Nephron progenitor cell (in vitro differentiated cells): Measurements from ENCODE around the gene RHEB.
A peak's percentile ranks its signal among the peaks of the same experiment; 100 is the strongest.

Experiments
- DNase-seq: peaks from one replicate; pipeline ENCODE4 v3.0.0; 2021
- H3K27ac Mint-ChIP-seq: 2 replicates; pipeline ENCODE4 v1.8.0; 2021; ENCODE audit warnings: mild to moderate bottlenecking, moderate library complexity, mixed read lengths
- H3K27me3 Mint-ChIP-seq: 2 replicates; pipeline ENCODE4 v1.8.0; 2021; ENCODE audit warnings: mild to moderate bottlenecking, low read depth, mixed read lengths; ENCODE audit not compliant: poor library complexity
- H3K36me3 Mint-ChIP-seq: 2 replicates; pipeline ENCODE4 v1.8.0; 2021; ENCODE audit warnings: low read depth, mixed read lengths
- H3K4me1 Mint-ChIP-seq: 2 replicates; pipeline ENCODE4 v1.8.0; 2021; ENCODE audit warnings: mixed read lengths
- H3K4me3 Mint-ChIP-seq: 2 replicates; pipeline ENCODE4 v1.8.0; 2021; ENCODE audit warnings: mild to moderate bottlenecking, moderate library complexity, mixed read lengths
- H3K9me3 Mint-ChIP-seq: 2 replicates; pipeline ENCODE4 v1.8.0; 2021; ENCODE audit warnings: mild to moderate bottlenecking, moderate library complexity, mixed read lengths
- TF ChIP-seq, protein P1 (sequence below): fragments of 200-600 bp; sonication (generic); IDR thresholded peaks from 2 replicates; pipeline ENCODE4 v1.5.0; 2021; ENCODE audit warnings: antibody characterized with exemption

The RHEB gene

DNA sequence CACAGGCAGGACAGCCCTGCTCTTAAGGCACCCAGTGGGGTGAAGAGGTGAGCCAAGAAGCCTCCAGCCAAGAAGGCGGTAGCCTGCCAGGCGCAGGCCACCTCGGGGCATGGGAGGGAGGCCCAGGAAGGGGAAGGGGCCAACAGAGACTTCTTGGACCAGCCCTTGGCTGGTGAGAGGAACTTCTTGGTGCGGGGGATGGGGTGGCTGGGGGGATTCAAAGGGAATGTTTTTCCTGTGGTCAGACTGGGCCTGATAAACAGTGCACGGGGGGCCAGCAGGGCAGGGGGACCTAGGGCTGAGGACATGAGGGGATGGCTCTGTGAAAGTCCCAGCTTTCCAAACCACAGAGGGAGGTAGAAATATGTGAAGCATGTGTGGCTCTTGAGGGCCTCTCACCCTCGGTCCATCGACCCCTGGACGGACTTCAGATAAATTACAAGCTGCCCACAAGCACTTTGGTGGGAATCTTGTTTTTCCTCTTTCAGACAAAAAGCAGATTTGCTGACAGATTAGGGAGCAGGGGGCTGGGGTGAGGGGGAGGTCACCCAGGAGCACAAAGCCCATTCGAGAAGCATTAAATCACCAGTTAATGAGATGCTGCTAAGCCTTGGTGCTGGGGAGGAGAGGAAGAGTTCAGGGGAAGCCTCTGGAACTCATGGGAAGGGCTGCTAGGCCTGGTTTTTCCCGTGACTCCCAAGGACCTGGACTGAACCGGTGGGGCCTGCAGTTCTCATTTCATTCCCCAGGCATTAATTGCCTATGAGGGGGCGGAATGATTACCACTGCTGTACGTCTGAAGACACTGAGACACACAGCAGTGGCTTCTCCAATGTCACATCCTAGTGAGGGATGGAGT lies 91.1 kb downstream of the RHEB start:
- Mint-ChIP-seq H3K9me3 (peaks cover 10% of the 10 kb centered on the region), H3K4me1 (peaks cover 50% of the 10 kb centered on the region), H3K36me3 (no peaks in the 10 kb centered on the region), H3K4me3 (peak overlapping the region; percentile 74), H3K27ac (peak overlapping the region; percentile 100), H3K27me3 (peaks cover 17% of the 10 kb centered on the region)
- TF ChIP-seq, protein P1, sequence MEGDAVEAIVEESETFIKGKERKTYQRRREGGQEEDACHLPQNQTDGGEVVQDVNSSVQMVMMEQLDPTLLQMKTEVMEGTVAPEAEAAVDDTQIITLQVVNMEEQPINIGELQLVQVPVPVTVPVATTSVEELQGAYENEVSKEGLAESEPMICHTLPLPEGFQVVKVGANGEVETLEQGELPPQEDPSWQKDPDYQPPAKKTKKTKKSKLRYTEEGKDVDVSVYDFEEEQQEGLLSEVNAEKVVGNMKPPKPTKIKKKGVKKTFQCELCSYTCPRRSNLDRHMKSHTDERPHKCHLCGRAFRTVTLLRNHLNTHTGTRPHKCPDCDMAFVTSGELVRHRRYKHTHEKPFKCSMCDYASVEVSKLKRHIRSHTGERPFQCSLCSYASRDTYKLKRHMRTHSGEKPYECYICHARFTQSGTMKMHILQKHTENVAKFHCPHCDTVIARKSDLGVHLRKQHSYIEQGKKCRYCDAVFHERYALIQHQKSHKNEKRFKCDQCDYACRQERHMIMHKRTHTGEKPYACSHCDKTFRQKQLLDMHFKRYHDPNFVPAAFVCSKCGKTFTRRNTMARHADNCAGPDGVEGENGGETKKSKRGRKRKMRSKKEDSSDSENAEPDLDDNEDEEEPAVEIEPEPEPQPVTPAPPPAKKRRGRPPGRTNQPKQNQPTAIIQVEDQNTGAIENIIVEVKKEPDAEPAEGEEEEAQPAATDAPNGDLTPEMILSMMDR = no peak
- DNase-seq = peak; percentile 74

- Mint-ChIP-seq H3K4me1 (peaks cover 50% of the 10 kb centered on the region), H3K27me3 (peaks cover 17% of the 10 kb centered on the region), H3K4me3 (peak overlapping the region; percentile 74), H3K36me3 (peaks cover 4% of the 10 kb centered on the region), H3K9me3 (peaks cover 18% of the 10 kb centered on the region), H3K27ac (peak overlapping the region; percentile 100)
- DNase-seq = no peak
- TF ChIP-seq, protein P1 = no peak
Observed at GRCh38 chr7:151427705-151428377, 91.9 kb downstream of the RHEB start.

DNA sequence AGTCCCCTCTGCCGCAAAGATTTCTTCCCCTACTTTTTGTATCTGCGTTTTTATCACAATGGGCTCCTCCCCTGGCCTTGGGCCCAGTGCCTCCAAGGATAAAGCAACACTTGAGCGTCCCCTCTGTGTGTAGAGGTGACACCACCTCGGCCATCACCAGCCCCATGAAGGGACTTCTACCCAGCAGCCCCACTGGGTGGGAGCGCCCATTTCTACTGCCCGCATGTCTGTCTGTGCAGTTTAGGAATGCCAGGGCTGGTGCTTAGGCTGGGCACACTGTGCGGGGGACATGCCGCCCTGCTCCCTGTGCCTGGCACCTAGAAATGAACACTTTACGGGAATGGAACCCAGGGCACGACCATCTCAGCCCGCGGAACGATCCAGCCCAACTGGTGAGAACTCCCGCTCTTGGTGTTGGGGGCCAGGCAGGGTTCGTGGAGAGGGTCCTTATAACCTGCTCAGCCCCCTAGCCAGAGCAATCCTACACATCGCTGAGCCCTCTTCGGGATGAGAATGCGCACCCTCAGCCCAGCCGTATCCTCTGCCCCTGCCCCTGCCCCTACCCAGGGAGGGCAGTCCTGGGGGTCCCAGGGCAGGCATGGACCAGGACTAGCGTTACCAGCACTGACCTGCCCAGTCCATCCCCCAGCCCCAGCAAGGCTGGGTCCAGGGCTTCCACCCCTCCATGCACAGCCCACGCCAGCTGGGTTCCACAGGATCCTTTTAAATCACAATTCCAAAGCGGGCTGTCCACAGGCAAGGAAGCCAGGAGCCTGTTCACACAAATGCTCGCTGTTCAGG lies 92.6 kb downstream of the RHEB start:
- no peak overlapping the region for H3K4me3 Mint-ChIP-seq

GRCh38 chr7:151426441-151426903 lies 93.2 kb downstream of the RHEB start:
- H3K27ac Mint-ChIP-seq = no peak overlapping the region
- peaks cover 17% of the 10 kb centered on the region for H3K27me3 Mint-ChIP-seq
- no peak for DNase-seq
- peaks cover 50% of the 10 kb centered on the region for H3K4me1 Mint-ChIP-seq
- no peak overlapping the region for H3K4me3 Mint-ChIP-seq
- peaks cover 17% of the 10 kb centered on the region for H3K36me3 Mint-ChIP-seq
- TF ChIP-seq, protein P1 = no peak
- peaks cover 32% of the 10 kb centered on the region for H3K9me3 Mint-ChIP-seq

More for the DNA sequence above, 92.6 kb downstream of the RHEB start:
- DNase-seq = no peak
- peaks cover 12% of the 10 kb centered on the region for H3K36me3 Mint-ChIP-seq
- H3K4me1 Mint-ChIP-seq = peaks cover 50% of the 10 kb centered on the region
- TF ChIP-seq, protein P1 = no peak
- peaks cover 25% of the 10 kb centered on the region for H3K9me3 Mint-ChIP-seq
- H3K27me3 Mint-ChIP-seq = peaks cover 17% of the 10 kb centered on the region
- H3K27ac Mint-ChIP-seq = peak overlapping the region; percentile 100

GRCh38 chr7:151425670-151426440 lies 93.8 kb downstream of the RHEB start:
- H3K36me3 Mint-ChIP-seq = peaks cover 18% of the 10 kb centered on the region
- H3K27ac Mint-ChIP-seq = peak overlapping the region; percentile 81
- DNase-seq = no peak
- peaks cover 17% of the 10 kb centered on the region for H3K27me3 Mint-ChIP-seq
- TF ChIP-seq, protein P1 = no peak
- H3K9me3 Mint-ChIP-seq = peaks cover 38% of the 10 kb centered on the region
- peaks cover 50% of the 10 kb centered on the region for H3K4me1 Mint-ChIP-seq
- no peak overlapping the region for H3K4me3 Mint-ChIP-seq
